ENCODE measurements around the gene NOC2L.

- TF ChIP-seq CTCF (conservative IDR thresholded peaks at IDR 0.05 in 1 of 2, IDR thresholded peaks at IDR 0.05 in 1 of 2; ENCODE audit: low read depth in 1 of 2, low read length in 2 of 2) (no peak), EZH2 (IDR thresholded peaks at IDR 0.05; ENCODE audit: low read length, missing control alignments) (no peak)
These were observed at the start of gene NOC2L for GRCh38 chr1:958823-959730.
